GM12892 (cell line): ENCODE results near the gene LITAF.

ENCODE experiments used
- POLR2A ChIP-seq: IDR thresholded peaks from 2 replicates; pipeline ENCODE4 v1.6.1; 2011; ENCODE audit warnings: low read depth, low read length, control low read depth
- POLR2AphosphoS5 ChIP-seq: IDR thresholded peaks from 2 replicates; pipeline ENCODE4 v1.6.1; 2011; ENCODE audit warnings: low read depth, low read length, control low read depth

DNA sequence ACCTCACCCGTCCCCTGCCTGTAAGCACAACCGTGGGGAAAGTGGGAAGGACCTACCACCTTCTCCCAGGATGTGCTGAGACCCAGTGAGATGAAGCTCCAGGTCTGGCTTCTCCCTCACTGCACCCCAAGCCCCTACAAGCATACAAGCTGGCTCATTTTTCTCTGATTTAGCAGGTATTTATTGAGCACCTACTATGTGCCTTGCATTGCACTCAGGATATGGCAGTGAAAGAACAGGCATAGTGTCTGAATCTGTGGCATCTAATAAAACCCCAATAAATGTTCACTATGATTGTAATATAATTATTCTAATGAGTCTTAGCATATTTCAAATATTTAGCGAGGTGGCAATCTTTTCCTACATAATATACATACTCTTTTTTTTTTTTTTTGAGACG is 84.5 kb downstream of the LITAF start:
- no peak for TF ChIP-seq POLR2AphosphoS5
- TF ChIP-seq POLR2A: no peak
